Common myeloid progenitor, CD34-positive (primary cell): ENCODE results near the gene TEAD4.

ENCODE experiments used
- CTCF ChIA-PET: fragments of 350-600 bp; sonication (Branson Sonifier 250); formaldehyde crosslinking; loops from one replicate; lab custom pipeline; 2021; ENCODE audit warnings: antibody characterized with exemption; lab: Charles Lee
- POLR2A ChIA-PET: fragments of 350-600 bp; sonication (Branson Sonifier 250); formaldehyde crosslinking; loops from one replicate; lab custom pipeline; 2021; ENCODE audit warnings: antibody characterized with exemption; lab: Charles Lee
- DNase-seq, 3 donors: peaks; one replicate each; pipeline versions ENCODE4 v3.0.0 to v3.0.0-alpha.2; 2013
- H3K27ac ChIP-seq, 2 experiments: 1 replicate in 1 of 2; 2 replicates in 1 of 2; pipeline ENCODE4 v1.7.0; 2013; ENCODE audit warnings: inconsistent platforms in 2 of 2, low read length in 2 of 2, mild to moderate bottlenecking in 2 of 2, low read depth in 1 of 2, moderate library complexity in 1 of 2; ENCODE audit not compliant: severe bottlenecking in 2 of 2, insufficient read depth in 1 of 2, poor library complexity in 1 of 2
- H3K27me3 ChIP-seq, 5 experiments: replicated peaks in 2 of 5; 1 replicate in 3 of 5; 2 replicates in 2 of 5; pipeline versions ENCODE4 v1.6.1 to v1.7.0; 2013; ENCODE audit warnings: low read length in 4 of 5, mild to moderate bottlenecking in 2 of 5, moderate library complexity in 2 of 5, inconsistent platforms in 1 of 5; ENCODE audit not compliant: insufficient read depth in 5 of 5, control insufficient read depth in 4 of 5
- H3K36me3 ChIP-seq, 4 experiments: 1 replicate in 2 of 4; 2 replicates in 2 of 4; pipeline versions ENCODE4 v1.6.1 to v1.7.0; 2013; ENCODE audit warnings: low read length in 3 of 4, control low read depth in 1 of 4, mild to moderate bottlenecking in 1 of 4; ENCODE audit not compliant: control insufficient read depth in 4 of 4, insufficient read depth in 4 of 4
- H3K4me1 ChIP-seq, 4 experiments: 1 replicate in 3 of 4; 2 replicates in 1 of 4; pipeline versions ENCODE4 v1.6.1 to v1.7.1; 2013; ENCODE audit warnings: low read length in 3 of 4, mild to moderate bottlenecking in 3 of 4, control low read depth in 1 of 4, inconsistent platforms in 1 of 4, moderate library complexity in 1 of 4; ENCODE audit not compliant: control insufficient read depth in 4 of 4, insufficient read depth in 4 of 4; ENCODE audit errors: control extremely low read depth in 1 of 4
- H3K4me3 ChIP-seq, 7 experiments: 1 replicate in 4 of 7; 2 replicates in 3 of 7; pipeline versions ENCODE4 v1.5.1 to v1.7.0; 2013; ENCODE audit warnings: mild to moderate bottlenecking in 7 of 7, low read length in 6 of 7, moderate library complexity in 6 of 7, inconsistent platforms in 2 of 7, low read depth in 2 of 7, control low read depth in 1 of 7; ENCODE audit not compliant: insufficient read depth in 4 of 7, control insufficient read depth in 1 of 7; ENCODE audit errors: extremely low read depth in 1 of 7
- H3K9me3 ChIP-seq, 5 experiments: 1 replicate in 4 of 5; 2 replicates in 1 of 5; pipeline versions ENCODE4 v1.6.1 to v1.7.1; 2013; ENCODE audit warnings: low read length in 4 of 5, mild to moderate bottlenecking in 2 of 5, inconsistent platforms in 1 of 5, low read depth in 1 of 5, moderate library complexity in 1 of 5; ENCODE audit not compliant: control insufficient read depth in 4 of 5, insufficient read depth in 2 of 5; ENCODE audit errors: control extremely low read depth in 1 of 5
- WGBS: methylation state at CpG from one replicate; pipeline ENCODE4 v1.1.5; 2013; ENCODE audit not compliant: insufficient coverage; 5-methylcytosine and 5-hydroxymethylcytosine counted together

Gene TEAD4

DNA sequence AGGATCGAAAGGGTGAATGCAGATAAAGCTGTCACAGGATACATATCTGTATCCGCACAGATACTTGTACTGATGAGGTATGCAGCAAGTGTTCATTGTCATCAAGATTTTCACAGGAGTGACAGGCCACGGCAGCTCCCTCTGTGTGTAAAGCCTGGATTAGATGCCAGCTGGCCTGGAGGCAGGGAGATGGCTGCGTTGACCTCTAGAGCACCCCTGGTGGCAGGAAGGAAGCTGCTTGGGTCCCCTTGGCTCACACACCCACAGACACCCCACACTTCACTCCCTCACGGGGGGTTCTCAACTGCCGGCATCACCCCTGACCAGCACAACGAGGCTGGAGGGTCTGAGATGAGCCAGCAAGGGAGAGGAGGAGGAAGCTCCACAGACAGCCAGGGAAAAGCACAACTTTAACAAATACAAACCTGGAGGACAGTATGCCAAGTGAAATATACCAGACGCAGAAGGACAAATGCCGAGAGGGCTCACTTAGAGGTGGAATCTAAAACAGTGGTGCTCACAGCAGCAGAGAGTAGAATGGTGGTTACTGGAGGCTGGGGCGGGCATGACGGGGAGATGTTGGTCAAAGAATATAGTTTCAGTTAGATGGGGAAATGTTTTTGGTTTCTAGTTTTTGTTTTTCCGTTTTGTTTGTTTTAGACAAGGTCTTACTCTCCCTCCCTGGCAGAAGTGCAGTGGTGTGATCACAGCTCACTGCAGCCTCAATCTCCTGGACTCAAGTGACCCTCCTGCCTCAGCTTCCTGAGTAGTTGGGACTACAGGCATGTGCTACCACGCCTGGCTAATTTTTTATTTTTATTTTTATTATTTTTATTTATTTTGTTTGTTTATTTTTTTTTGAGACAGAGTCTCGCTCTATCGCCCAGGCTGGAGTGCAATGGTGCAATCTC, 45.7 kb downstream of the TEAD4 start:
- no peak overlapping the region for H3K4me3 ChIP-seq
- peaks cover 0 to 2% (median 0%) of the 10 kb centered on the region in 4 experiments for H3K4me1 ChIP-seq
- H3K36me3 ChIP-seq: no peaks in the 10 kb centered on the region
- ChIA-PET CTCF (interaction anchor here (0.6 to 1.1 kb wide), 2 partner anchors 11 to 713 kb away, joined by 3 to 4 read pairs; no protein-coding TSS in a partner anchor), POLR2A (no interaction called here)
- no peaks in the 10 kb centered on the region for H3K9me3 ChIP-seq
- peak in 1 of 3 donors; percentile 8 for DNase-seq
- H3K27ac ChIP-seq: no peak overlapping the region
- no peaks in the 10 kb centered on the region for H3K27me3 ChIP-seq
- 82% methylated on average over 7 of the region's 15 CpGs for WGBS

DNA sequence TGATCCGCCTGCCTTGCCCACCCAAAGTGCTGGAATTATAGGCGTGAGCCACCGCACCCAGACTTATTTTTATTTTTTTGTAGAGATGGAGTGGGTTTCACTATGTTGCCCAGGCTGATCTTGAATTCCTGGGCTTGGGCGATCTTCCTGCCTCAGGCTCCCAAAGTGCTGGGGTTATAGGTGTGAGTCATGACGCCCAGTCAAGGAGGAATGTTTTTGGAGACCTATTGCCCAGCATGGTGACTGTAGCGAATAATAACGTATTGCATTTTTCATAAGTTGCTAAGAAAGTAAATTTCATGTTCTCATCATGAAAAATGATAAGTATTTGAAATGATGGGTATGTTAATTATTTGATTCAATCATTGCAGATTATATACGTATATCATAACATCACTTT, 46.5 kb downstream of the TEAD4 start:
- no peaks in the 10 kb centered on the region for H3K36me3 ChIP-seq
- H3K27me3 ChIP-seq: no peaks in the 10 kb centered on the region
- POLR2A ChIA-PET: interaction anchor here (0.6 kb wide), 1 partner anchor 16 kb away, joined by 3 read pairs; no protein-coding TSS in a partner anchor
- peaks cover 0 to 2% (median 0%) of the 10 kb centered on the region in 4 experiments for H3K4me1 ChIP-seq
- no peak overlapping the region for H3K27ac ChIP-seq
- 100% methylated on average over 6 of the region's 8 CpGs for WGBS
- CTCF ChIA-PET: no interaction called here
- no peak for DNase-seq
- no peak overlapping the region for H3K4me3 ChIP-seq
- H3K9me3 ChIP-seq: no peaks in the 10 kb centered on the region

DNA sequence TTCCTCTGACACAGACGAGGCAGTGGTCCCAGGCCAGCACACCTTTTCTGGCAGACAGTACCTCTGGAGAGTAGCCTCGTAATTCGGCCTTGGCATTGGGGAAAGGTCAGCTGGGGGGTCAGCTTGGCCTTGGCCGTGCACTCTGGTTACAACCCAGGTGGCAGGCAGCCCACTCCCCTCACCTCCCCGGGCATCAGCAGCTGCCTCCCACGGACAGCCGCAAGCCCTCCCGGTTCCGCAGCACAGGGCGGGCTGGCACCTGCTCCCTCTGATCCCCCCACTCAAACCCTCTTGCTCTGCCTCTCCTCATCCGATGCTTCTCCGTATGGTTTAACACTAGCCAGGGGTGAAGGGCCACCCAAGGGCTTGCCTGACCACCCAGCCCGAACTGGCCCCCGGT, 50.6 kb downstream of the TEAD4 start:
- H3K9me3 ChIP-seq: no peaks in the 10 kb centered on the region
- H3K36me3 ChIP-seq: no peaks in the 10 kb centered on the region
- ChIA-PET POLR2A (interaction anchor here (0.8 kb wide), 1 partner anchor 12 kb away, joined by 4 read pairs; no protein-coding TSS in a partner anchor), CTCF (no interaction called here)
- DNase-seq: no peak
- peaks cover 0 to 3% (median under 1%) of the 10 kb centered on the region in 4 experiments for H3K4me1 ChIP-seq
- H3K27me3 ChIP-seq: no peaks in the 10 kb centered on the region
- 92% methylated on average over 12 of the region's 14 CpGs for WGBS
- no peak overlapping the region for H3K27ac ChIP-seq
- H3K4me3 ChIP-seq: no peak overlapping the region

DNA sequence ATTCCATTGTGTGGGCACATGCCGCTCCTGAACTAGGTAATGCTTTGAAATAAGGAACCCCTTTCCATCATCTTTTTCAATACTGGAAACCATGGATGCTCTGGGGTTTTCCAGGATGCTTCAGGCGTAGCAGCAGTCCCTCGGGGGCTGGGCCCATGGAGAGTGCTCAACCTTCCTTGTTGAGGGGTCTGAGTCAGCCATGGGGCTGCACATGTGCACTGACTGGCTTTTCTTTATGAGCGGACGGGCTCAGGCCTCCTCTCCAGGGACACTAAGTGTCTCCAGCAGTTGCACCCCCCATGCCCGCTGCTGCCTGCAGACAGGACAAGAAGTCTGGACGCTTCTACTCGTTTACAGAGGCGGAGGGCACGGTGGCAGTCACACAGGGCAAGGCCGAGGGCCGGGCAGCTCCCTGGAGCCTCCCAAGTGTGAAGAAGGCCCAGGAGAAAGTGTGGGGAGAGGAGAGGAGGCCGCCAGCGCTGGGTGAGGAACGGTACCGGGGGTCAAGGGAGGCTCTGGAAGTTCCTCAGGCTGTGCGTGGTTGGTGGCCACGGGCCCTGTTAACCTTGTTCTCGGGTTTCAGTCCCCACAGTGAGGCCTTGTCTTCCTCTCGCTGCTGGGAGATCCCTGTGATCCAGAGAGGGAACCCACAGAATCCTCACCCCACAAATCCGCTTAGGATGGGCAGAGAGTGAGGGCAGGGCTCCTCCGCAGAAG, 51.2 kb downstream of the TEAD4 start:
- Histone ChIP-seq H3K27ac (no peak overlapping the region), H3K36me3 (no peaks in the 10 kb centered on the region), H3K4me1 (peaks cover 0 to 8% (median 0%) of the 10 kb centered on the region in 4 experiments), H3K4me3 (no peak overlapping the region), H3K27me3 (no peaks in the 10 kb centered on the region), H3K9me3 (no peaks in the 10 kb centered on the region)
- DNase-seq: no peak
- WGBS: 90% methylated on average over 18 of the region's 22 CpGs
- POLR2A ChIA-PET: no interaction called here
- CTCF ChIA-PET: no interaction called here

DNA sequence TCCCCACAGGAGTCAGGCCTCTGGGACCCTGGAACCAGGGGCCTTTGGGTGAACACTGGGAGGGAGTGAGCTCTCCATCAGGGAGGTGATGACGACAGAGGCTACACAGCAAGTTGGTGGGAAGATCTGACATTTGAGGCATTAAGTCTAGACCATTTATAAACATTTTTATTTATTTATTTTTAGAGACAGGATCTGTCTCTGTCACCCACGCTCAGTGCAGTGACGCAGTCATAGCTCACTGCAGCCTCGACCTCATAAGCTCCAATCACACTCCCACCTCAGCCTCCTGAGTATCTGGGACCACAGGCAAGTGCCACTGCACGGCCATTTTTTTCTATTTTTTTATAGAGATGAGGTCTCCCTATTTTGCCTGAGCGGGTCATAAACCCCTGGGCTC, 53.6 kb downstream of the TEAD4 start:
- Histone ChIP-seq H3K27me3 (no peaks in the 10 kb centered on the region), H3K4me1 (peaks cover 0 to 8% (median 0%) of the 10 kb centered on the region in 4 experiments), H3K4me3 (no peak overlapping the region), H3K9me3 (no peaks in the 10 kb centered on the region), H3K36me3 (no peaks in the 10 kb centered on the region), H3K27ac (no peak overlapping the region)
- no peak for DNase-seq
- 100% methylated on average over 1 of the region's 6 CpGs for WGBS
- CTCF ChIA-PET: interaction anchor here (0.7 to 1.5 kb wide), 4 partner anchors 12 to 746 kb away, joined by 3 to 6 read pairs (median 4); no protein-coding TSS in a partner anchor
- POLR2A ChIA-PET: no interaction called here

DNA sequence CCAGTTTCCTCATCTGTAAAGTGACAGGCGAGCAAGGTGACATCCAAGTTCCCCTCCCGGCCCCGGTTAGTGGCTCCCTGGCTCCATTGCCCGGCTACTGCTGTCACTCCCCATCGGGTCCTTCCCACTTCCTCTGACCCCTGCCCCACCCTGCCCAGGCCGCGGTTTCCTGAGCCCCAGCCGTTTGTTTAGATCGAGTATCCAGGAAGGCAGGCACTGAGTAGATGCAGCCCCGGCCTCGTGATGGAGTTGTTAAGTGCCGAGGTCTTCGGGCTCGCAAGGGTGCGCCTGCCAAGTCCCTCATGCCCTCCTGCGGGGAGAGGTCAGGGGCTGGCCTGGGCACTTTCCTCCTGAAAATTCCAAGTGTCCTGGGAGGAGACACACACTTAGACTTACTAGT, 55.4 kb downstream of the TEAD4 start:
- Histone ChIP-seq H3K4me3 (no peak overlapping the region), H3K9me3 (no peaks in the 10 kb centered on the region), H3K36me3 (no peaks in the 10 kb centered on the region), H3K4me1 (peaks cover 0 to 8% (median 0%) of the 10 kb centered on the region in 4 experiments), H3K27ac (no peak overlapping the region), H3K27me3 (no peaks in the 10 kb centered on the region)
- ChIA-PET CTCF (no interaction called here), POLR2A (no interaction called here)
- 71% methylated on average over 14 of the region's 16 CpGs for WGBS
- peak in 1 of 3 donors; percentile 11 for DNase-seq
